GM15510 (cell line): ENCODE results near the gene SLC29A4.

Source experiments
- POLR2A ChIP-seq: IDR thresholded peaks from 3 replicates; pipeline ENCODE4 v1.6.1; 2011; ENCODE audit warnings: borderline replicate concordance; ENCODE audit not compliant: insufficient read length; ENCODE audit errors: extremely low read depth

SLC29A4 gene

GRCh38 chr7:5282543-5283316 is at the start of gene SLC29A4:
Gene SLC29A4, plus strand, starts transcription at chr7:5282943. Its CDS starts 4,874 bp downstream, at chr7:5287817.
- TF ChIP-seq POLR2A, result no peak

- TF ChIP-seq POLR2A, result no peak
Observed at GRCh38 chr7:5234852-5235831, 47.6 kb upstream of the SLC29A4 start.

GRCh38 chr7:5237286-5237685 is 45.5 kb upstream of the SLC29A4 start:
- no peak for TF ChIP-seq POLR2A

- TF ChIP-seq POLR2A, result no peak
Observed at GRCh38 chr7:5238500-5238899, 44.2 kb upstream of the SLC29A4 start.

- no peak for TF ChIP-seq POLR2A
Observed at GRCh38 chr7:5243261-5243660, 39.5 kb upstream of the SLC29A4 start.

GRCh38 chr7:5248201-5248885 is 34.4 kb upstream of the SLC29A4 start:
- TF ChIP-seq POLR2A, result no peak

GRCh38 chr7:5255832-5256231 is 26.9 kb upstream of the SLC29A4 start:
- TF ChIP-seq POLR2A, result no peak

GRCh38 chr7:5265320-5266190 is 17.2 kb upstream of the SLC29A4 start:
- no peak for TF ChIP-seq POLR2A

- TF ChIP-seq POLR2A, result no peak
Observed at GRCh38 chr7:5266191-5267028, 16.3 kb upstream of the SLC29A4 start.

GRCh38 chr7:5270788-5271187 is 12.0 kb upstream of the SLC29A4 start:
- TF ChIP-seq POLR2A, result no peak

- no peak for TF ChIP-seq POLR2A
Observed at GRCh38 chr7:5274441-5274840, 8.3 kb upstream of the SLC29A4 start.

- TF ChIP-seq POLR2A, result no peak
Observed at GRCh38 chr7:5276611-5277010, 6.1 kb upstream of the SLC29A4 start.

- no peak for TF ChIP-seq POLR2A
Observed at GRCh38 chr7:5278766-5279165, 4.0 kb upstream of the SLC29A4 start.
